BLaER1 treated with 17β-estradiol and CSF1 and Interleukin-3, amounts not matched to agents 10 nM and 100 nM (cell line): ENCODE measurements around the gene CTBP1.

Experiments used
- H3K27ac ChIP-seq, 11 experiments: shearing (Covaris generic); formaldehyde crosslinking; 2 replicates each; pipeline ENCODE4 v1.8.1; 2022
- H3K27me3 ChIP-seq, 11 experiments: shearing (Covaris generic); formaldehyde crosslinking; 2 replicates each; pipeline ENCODE4 v1.8.1; 2022
- H3K36me3 ChIP-seq, 11 experiments: shearing (Covaris generic); formaldehyde crosslinking; 2 replicates each; pipeline ENCODE4 v1.8.1; 2022
- H3K4me1 ChIP-seq, 10 experiments: shearing (Covaris generic); formaldehyde crosslinking; 2 replicates each; pipeline ENCODE4 v1.8.1; 2022
- H3K4me2 ChIP-seq, 11 experiments: shearing (Covaris generic); formaldehyde crosslinking; 2 replicates each; pipeline ENCODE4 v1.8.1; 2022
- H3K4me3 ChIP-seq, 10 experiments: shearing (Covaris generic); formaldehyde crosslinking; 2 replicates each; pipeline ENCODE4 v1.8.1; 2022
- H3K9ac ChIP-seq, 11 experiments: shearing (Covaris generic); formaldehyde crosslinking; 2 replicates each; pipeline ENCODE4 v1.8.1; 2022
- H3K9me3 ChIP-seq, 11 experiments: shearing (Covaris generic); formaldehyde crosslinking; replicated peaks in 1 of 11; 2 replicates each; pipeline ENCODE4 v1.8.1; 2022
- H4K20me1 ChIP-seq, 11 experiments: shearing (Covaris generic); formaldehyde crosslinking; 2 replicates each; pipeline ENCODE4 v1.8.1; 2022
- Cebpa-rat ChIP-seq, 11 experiments: shearing (Covaris generic); IDR thresholded peaks; 2 replicates each; pipeline ENCODE4 v1.8.1; 2022

The CTBP1 gene

GRCh38 chr4:1230971-1231636, 17.8 kb downstream of the CTBP1 start:
- TF ChIP-seq Cebpa-rat (IDR thresholded peaks at IDR 0.05) = no peak
- Histone ChIP-seq H3K9ac (no peak overlapping the region), H3K27ac (no peak overlapping the region), H3K36me3 (peaks cover 98 to 100% (median 100%) of the 10 kb centered on the region in 11 experiments), H3K4me1 (peaks cover 0 to 49% (median 9%) of the 10 kb centered on the region in 10 experiments; a peak in 11 of 20 replicates), H3K4me2 (no peak overlapping the region), H3K4me3 (no peak overlapping the region), H3K9me3 (no peaks in the 10 kb centered on the region), H4K20me1 (peaks cover 100% of the 10 kb centered on the region in 11 experiments), H3K27me3 (no peaks in the 10 kb centered on the region)

- Histone ChIP-seq H3K4me3 (no peak overlapping the region), H3K4me1 (peaks cover 0 to 49% (median 9%) of the 10 kb centered on the region in 10 experiments; a peak in 11 of 20 replicates), H3K9ac (no peak overlapping the region), H3K27ac (no peak overlapping the region), H3K9me3 (no peaks in the 10 kb centered on the region), H3K36me3 (peaks cover 98 to 100% (median 100%) of the 10 kb centered on the region in 11 experiments), H4K20me1 (peaks cover 100% of the 10 kb centered on the region in 11 experiments), H3K27me3 (no peaks in the 10 kb centered on the region), H3K4me2 (no peak overlapping the region)
- TF ChIP-seq Cebpa-rat (IDR thresholded peaks at IDR 0.05) = no peak
These were observed 18.6 kb downstream of the CTBP1 start for GRCh38 chr4:1230316-1230715.

DNA sequence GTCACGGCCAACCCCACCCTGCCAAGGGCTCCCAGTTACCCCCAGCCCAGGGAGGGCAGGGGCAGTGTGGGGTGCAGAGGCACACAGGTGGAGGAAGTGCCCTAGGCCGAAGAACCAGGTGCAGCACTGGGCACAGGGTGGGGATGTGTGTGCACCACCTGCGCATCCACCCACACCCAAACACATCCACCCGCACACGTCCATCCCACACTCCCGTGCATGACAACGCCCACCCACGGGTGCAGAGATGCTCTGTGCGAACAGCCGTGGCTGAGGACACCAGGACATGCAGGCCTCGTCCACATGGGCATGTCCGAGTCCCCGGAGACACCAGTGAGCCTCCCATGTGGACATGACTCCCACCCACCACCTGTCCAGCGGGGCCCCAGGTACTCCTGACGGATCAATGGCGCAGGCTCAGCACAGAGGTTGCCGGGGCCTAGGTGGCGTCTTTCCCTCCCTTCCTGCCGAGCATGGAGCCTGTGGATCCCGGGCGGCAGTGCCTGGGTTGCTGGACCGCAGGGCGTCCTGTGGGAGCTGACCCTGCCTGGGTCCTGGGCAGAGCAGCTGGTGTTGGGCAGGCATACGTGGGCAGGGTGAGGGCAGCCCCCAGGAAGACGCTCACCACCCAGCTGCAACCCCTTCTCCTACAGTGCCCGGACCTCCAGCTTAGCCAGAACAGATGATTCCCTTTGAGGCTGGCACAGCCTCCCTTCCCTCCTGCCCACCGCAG, 19.6 kb downstream of the CTBP1 start:
- H3K4me2 ChIP-seq = peak overlapping the region in 2 of 11 experiments; percentile 37 to 60; a peak in 1 of 22 replicates
- TF ChIP-seq Cebpa-rat (IDR thresholded peaks at IDR 0.05) = no peak
- no peak overlapping the region for H3K9ac ChIP-seq
- peaks cover 100% of the 10 kb centered on the region in 11 experiments for H4K20me1 ChIP-seq
- H3K9me3 ChIP-seq = no peaks in the 10 kb centered on the region
- no peak overlapping the region for H3K4me3 ChIP-seq
- H3K36me3 ChIP-seq = peaks cover 98 to 100% (median 100%) of the 10 kb centered on the region in 11 experiments
- H3K27me3 ChIP-seq = no peaks in the 10 kb centered on the region
- H3K27ac ChIP-seq = no peak overlapping the region
- H3K4me1 ChIP-seq = peaks cover 0 to 41% (median 9%) of the 10 kb centered on the region in 10 experiments; a peak in 11 of 20 replicates

GRCh38 chr4:1227816-1228215, 21.1 kb downstream of the CTBP1 start:
- Histone ChIP-seq H3K9me3 (no peaks in the 10 kb centered on the region), H3K27me3 (peaks cover 0 to under 1% (median 0%) of the 10 kb centered on the region in 11 experiments; a peak in 1 of 22 replicates), H3K36me3 (peaks cover 92 to 100% (median 99%) of the 10 kb centered on the region in 11 experiments), H3K9ac (no peak overlapping the region), H3K27ac (no peak overlapping the region), H4K20me1 (peaks cover 100% of the 10 kb centered on the region in 11 experiments), H3K4me3 (no peak overlapping the region), H3K4me2 (peak overlapping the region in 3 of 11 experiments; percentile 18 to 60 (median 37); a peak in 5 of 22 replicates), H3K4me1 (peaks cover 5 to 49% (median 20%) of the 10 kb centered on the region in 10 experiments)
- no peak for TF ChIP-seq Cebpa-rat (IDR thresholded peaks at IDR 0.05)

DNA sequence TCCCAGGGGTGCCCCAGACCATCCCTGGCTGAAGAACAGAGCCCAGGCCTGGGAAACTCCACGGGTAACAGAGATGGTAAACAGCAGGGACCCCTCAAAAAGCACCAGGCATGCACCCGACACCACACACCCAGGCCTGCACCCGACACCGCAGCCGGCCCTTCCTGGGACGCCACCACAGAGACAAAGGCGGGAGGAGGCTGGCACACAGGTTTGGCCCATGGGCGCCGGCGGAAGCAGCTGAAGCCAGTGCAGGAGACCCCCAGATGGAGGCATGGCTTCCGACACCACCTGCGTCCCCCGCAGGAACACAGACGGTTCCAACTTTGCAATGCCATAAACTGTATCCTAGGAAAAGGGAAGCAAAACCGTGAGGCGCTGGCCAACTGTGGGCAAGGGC, 22.3 kb downstream of the CTBP1 start:
- Histone ChIP-seq H3K4me3 (no peak overlapping the region), H3K27ac (no peak overlapping the region), H3K9me3 (no peaks in the 10 kb centered on the region), H3K4me1 (peaks cover 18 to 61% (median 32%) of the 10 kb centered on the region in 10 experiments), H4K20me1 (peaks cover 100% of the 10 kb centered on the region in 11 experiments), H3K36me3 (peaks cover 80 to 94% (median 91%) of the 10 kb centered on the region in 11 experiments), H3K4me2 (no peak overlapping the region), H3K9ac (no peak overlapping the region), H3K27me3 (peaks cover 0 to 12% (median 0%) of the 10 kb centered on the region in 11 experiments; a peak in 6 of 22 replicates)
- TF ChIP-seq Cebpa-rat (IDR thresholded peaks at IDR 0.05) = no peak

DNA sequence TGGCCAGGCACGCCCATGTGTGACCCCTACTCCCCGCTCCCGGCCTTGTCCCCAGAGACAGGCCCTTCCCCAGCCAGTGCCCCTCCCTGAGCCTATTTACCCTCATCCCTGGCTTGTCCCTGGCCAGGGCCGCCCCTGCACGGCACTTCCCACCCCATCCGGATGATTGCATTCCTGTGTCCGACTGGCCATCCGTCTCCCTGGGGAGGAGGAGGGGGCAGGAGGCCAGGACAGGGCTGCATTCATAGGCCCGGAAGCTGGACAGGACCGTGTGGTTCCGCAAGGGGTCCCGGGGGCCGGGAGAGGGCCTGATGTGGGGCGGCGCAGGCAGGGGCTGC, 22.8 kb downstream of the CTBP1 start:
- TF ChIP-seq Cebpa-rat (IDR thresholded peaks at IDR 0.05) = no peak
- no peak overlapping the region for H3K4me2 ChIP-seq
- no peak overlapping the region for H3K9ac ChIP-seq
- no peak overlapping the region for H3K4me3 ChIP-seq
- no peaks in the 10 kb centered on the region for H3K9me3 ChIP-seq
- peaks cover 21 to 66% (median 36%) of the 10 kb centered on the region in 10 experiments for H3K4me1 ChIP-seq
- H3K27me3 ChIP-seq = peaks cover 0 to 17% (median 0%) of the 10 kb centered on the region in 11 experiments; a peak in 6 of 22 replicates
- H3K27ac ChIP-seq = no peak overlapping the region
- peaks cover 79 to 94% (median 86%) of the 10 kb centered on the region in 11 experiments for H3K36me3 ChIP-seq
- peaks cover 100% of the 10 kb centered on the region in 11 experiments for H4K20me1 ChIP-seq

GRCh38 chr4:1225272-1226143, 23.4 kb downstream of the CTBP1 start:
- Histone ChIP-seq H3K36me3 (peaks cover 77 to 93% (median 81%) of the 10 kb centered on the region in 11 experiments), H3K9me3 (no peaks in the 10 kb centered on the region), H3K27me3 (peaks cover 0 to 20% (median 0%) of the 10 kb centered on the region in 11 experiments; a peak in 7 of 22 replicates), H3K4me2 (no peak overlapping the region), H4K20me1 (peaks cover 99 to 100% (median 100%) of the 10 kb centered on the region in 11 experiments), H3K4me3 (no peak overlapping the region), H3K4me1 (peaks cover 27 to 72% (median 42%) of the 10 kb centered on the region in 10 experiments), H3K9ac (no peak overlapping the region), H3K27ac (no peak overlapping the region)
- no peak for TF ChIP-seq Cebpa-rat (IDR thresholded peaks at IDR 0.05)

- H3K27me3 ChIP-seq = peaks cover 0 to 23% (median 0%) of the 10 kb centered on the region in 11 experiments; a peak in 7 of 22 replicates
- TF ChIP-seq Cebpa-rat (IDR thresholded peaks at IDR 0.05) = no peak
- no peak overlapping the region for H3K27ac ChIP-seq
- no peak overlapping the region for H3K4me3 ChIP-seq
- H3K36me3 ChIP-seq = peaks cover 65 to 80% (median 69%) of the 10 kb centered on the region in 11 experiments
- H3K9me3 ChIP-seq = no peaks in the 10 kb centered on the region
- peaks cover 41 to 73% (median 56%) of the 10 kb centered on the region in 10 experiments for H3K4me1 ChIP-seq
- peaks cover 97 to 100% (median 100%) of the 10 kb centered on the region in 11 experiments for H4K20me1 ChIP-seq
- H3K4me2 ChIP-seq = peak overlapping the region in 3 of 11 experiments; percentile 3 to 21 (median 14); a peak in 3 of 22 replicates
- no peak overlapping the region for H3K9ac ChIP-seq
These were observed 24.8 kb downstream of the CTBP1 start for GRCh38 chr4:1223841-1224809.
